ENCODE data around the gene PLEKHD1. TPM values are rescaled to one million over a fixed set of nuclear protein-coding genes. Genes with fewer than 3 reads are reported as not detected.
A peak's percentile ranks its signal among the peaks of the same experiment; 100 is the strongest.

Gene PLEKHD1
- total RNA-seq, 1 donor from 2014 or later, result 0.37 TPM

DNA sequence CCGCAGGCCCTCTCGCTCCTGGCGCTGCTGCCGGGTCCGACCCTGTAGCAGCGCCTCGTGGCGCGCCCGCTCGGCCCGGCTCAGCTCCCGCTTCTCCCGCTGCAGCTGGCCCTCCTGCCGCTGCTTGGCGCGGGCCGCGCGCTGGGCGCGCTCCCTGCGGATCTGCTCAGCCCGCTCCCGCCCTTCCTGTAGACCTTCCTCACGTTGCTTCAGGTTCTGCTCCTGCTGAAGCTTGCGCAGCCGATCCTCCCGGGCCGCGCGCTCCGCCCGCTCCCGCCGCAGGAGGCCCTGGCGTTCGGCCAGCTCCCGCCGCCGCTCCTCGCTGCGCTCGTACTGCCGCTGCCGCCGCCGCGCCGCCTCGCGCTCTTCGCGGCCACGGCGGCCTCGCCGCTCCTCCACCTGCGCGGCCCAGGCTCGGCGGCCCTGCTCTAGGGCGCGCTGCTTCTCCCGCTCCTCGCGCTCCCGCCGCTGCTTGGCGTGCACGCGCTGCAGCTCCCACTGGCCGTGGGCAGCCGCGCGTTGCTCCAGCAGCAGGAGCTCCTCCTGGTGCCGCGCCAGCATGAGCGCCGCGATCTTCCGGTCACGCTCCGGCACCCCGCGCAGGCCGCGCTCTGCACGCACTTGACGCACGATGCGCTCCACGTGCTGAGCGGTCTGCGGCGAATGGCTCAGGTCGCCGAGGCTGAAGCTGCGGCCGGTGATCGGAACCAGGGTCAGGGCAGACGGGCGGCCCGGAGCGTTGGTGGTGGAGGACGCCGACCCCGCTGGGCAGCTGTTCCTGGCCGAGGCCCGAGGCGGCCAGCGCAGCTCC lies 87.7 kb downstream of the PLEKHD1 start:
- peak; percentile 56 for DNase-seq
- ATAC-seq, result peak; percentile 53
- intact Hi-C loops (cut with micrococcal nuclease), result no loop called here

DNA sequence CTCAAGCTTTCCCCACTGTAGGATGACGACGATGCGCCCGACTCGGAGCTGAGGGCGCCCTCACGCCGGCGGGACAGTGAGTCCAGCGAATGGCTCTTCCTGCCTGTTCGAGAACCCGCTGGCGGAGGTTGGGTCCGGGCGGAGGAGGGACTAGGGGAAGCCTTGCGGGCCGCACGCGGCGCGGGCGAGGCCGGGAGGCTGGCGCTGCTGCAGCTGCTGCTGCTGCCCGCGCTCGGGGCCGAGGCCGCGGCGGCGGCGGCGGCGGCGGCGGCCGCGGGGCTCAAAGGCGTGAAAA lies 88.3 kb downstream of the PLEKHD1 start:
- intact Hi-C loops (cut with micrococcal nuclease), result no loop called here
- no peak for ATAC-seq
- no peak for DNase-seq

DNA sequence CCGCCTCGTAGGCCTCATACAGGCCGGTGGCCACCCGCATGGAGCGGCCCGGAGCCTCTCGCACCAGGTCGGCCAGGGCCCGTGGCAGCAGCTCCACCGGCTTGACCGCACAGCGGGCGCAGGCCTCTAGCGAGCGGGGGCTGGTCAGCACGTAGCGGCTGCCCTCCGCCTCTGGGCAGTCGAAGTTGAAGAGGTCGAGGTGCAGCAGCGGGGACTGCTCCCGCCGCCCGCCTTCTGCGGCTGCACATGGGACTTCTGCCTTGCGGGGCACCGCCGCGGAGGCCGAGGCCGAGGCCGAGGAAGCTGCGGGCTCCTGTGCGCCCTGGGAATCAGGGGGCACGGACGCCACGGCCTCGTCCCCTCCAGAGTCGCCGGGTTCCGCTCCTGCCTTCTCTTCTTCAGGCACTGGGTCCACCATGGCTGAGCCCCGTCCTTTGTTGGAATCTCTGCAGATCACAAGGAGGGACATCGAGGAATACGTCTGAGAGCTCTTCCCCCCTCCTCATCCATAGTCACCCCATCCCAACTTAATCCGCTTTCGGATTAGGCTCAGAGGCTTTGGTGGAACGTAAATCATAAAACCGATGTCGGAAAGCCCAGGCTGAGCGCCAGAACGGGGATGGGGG lies 88.8 kb downstream of the PLEKHD1 start:
- DNase-seq (no peak), ATAC-seq (no peak)
- intact Hi-C loops (cut with micrococcal nuclease), result no loop called here

DNA sequence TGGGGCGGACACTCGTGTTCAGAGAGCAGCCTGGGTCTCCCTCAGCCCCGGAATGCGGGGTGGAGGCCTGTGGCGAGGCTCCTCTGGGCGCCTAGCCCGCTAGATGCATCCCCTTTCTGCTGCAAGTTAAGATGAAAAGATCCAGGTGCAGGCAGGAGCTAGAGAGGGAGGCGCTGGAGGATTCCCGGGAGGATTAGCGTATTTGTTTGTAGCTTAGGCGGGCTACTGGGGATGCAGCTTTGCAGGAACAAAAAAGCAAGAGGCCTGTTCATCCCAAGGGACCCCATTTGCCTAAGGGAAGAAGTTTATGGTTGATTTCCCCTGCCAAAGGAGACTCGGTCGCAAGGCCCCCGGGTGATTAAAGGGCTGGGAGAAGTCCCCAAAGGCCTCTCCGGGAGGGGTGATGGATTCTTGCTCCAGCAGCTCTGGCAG lies 89.3 kb downstream of the PLEKHD1 start:
- DNase-seq (no peak), ATAC-seq (no peak)
- intact Hi-C loops (cut with micrococcal nuclease), result no loop called here

DNA sequence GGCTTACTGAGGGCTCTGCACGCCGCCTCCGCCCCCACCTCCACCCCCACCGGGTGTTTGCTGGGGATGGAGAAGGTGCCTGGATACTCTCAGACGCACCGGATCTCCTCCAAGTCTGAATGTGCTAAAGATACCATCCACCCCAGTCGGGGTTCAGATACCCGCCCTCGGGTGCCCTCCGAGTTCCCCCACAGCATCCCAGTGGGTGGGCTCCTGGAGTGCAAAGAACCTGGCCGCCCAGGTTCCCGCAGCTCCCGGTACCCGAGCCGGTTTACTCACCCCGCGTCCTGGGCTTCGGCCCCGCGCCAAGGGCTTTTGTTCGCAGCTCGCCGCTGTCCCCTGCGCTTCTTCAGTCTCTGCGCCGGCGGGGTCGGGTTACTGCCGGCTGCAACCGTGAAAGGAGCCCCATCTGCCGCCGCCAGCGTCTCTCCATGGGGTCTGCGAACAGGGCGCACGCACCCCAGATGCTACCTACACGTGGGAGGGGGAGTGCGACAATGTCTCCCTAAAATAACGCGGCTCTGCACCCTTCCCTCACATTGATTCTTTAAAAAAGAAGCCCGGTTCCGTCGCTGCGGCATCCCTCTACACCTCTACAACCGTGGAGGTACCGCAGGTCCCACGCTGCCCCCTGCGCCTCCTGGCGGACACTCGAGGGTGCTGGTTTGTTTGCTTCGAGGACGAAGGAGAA lies 89.9 kb downstream of the PLEKHD1 start, which contains the start of gene CCDC177:
CCDC177 (minus strand) TSS at position 609 of the 691 bp plus-strand sequence. CDS start 1,249 bp downstream, outside the sequence.
- intact Hi-C loops (cut with micrococcal nuclease), result no loop called here
- ATAC-seq, result peak; percentile 53
- DNase-seq, result peak; percentile 67

DNA sequence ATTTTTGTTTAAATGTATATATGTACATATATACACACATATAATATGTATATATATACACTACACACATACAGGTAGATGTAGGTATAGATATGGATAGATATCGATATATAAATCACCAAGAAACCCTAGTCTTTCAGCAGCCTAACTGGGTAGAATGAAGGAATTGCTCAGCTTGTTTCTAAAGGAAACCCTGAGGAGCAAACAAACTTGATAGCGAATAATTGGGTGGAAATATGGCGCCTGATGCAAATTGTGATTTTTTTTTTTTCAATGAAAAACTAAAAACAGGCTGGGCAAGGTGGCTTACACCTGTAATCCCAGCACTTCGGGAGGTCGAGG lies 90.4 kb downstream of the PLEKHD1 start:
- intact Hi-C loops (cut with micrococcal nuclease), result no loop called here

DNA sequence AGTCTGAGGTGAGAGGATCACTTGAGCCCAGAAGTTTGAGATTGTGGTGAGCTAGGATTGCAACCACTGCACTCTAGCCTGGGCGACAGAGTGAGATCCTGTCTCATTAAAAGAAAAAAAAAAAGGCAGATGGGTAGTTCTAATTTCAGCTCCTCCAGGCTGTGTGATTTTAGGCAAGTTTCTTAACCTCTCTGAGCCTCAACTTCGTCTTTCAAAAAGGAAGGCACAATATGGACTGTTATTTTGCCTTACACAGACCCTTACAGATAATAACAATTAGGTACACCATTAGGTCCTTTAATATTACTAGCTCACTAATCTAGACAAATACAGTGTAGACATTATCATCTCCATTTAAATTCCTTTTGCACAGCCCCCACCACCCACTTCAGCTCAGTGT lies 94.9 kb downstream of the PLEKHD1 start:
- no peak for ATAC-seq
- intact Hi-C loops (cut with micrococcal nuclease), result no loop called here
- no peak for DNase-seq

More for the DNA sequence above, 90.4 kb downstream of the PLEKHD1 start:
- DNase-seq (no peak), ATAC-seq (no peak)

DNA sequence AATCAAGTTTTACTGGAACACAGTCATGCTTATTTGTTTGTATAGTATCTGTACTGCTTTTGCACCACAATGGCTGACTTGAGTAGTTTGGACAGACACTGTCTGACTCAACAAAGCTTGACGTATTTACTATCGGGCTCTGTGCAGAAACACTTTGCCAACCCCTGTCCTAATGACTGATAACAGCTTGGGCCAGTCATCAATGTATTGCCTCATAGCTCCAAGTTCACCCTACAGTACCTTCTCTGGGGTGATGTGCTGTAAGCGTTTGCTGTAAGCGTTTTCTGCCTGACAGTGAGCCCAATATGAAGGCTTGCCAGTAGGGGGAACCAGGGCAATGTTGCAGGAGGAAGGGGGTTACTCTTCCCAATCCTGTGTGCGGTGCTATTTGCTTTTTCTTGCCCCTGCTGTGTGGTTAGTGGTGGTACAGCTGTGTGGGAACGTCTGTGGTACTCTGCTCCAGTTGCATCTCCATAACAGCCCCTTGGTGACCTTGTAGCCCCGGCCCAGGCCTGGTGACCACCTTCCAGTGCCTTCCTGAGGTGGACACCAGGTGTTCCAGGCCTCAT lies 95.6 kb downstream of the PLEKHD1 start:
- intact Hi-C loops (cut with micrococcal nuclease), result no loop called here
- peak; percentile 46 for ATAC-seq

More for the DNA sequence above, 95.6 kb downstream of the PLEKHD1 start:
- no peak for DNase-seq

Other genes starting within 250 kb of the PLEKHD1 start
- gene GALNT16, start 224.6 kb upstream of the PLEKHD1 start, total RNA-seq, result 101 TPM
- gene ERH, start 86.4 kb upstream of the PLEKHD1 start, total RNA-seq, result 100.0 TPM
- 18.4 TPM for gene SLC39A9, start 86.0 kb upstream of the PLEKHD1 start, total RNA-seq
- not detected for gene CCDC177, start 90.1 kb downstream of the PLEKHD1 start, total RNA-seq
- gene SUSD6, start 126.9 kb downstream of the PLEKHD1 start, total RNA-seq, result 21.4 TPM